Tibial nerve (tissue), 4 donors: ENCODE measurements around the gene TIGD4.

Source experiments
- EP300 ChIP-seq, 2 donors: sonication (generic); formaldehyde crosslinking; IDR thresholded peaks; one replicate each; pipeline ENCODE4 v1.6.1; 2017; ENCODE audit warnings: antibody characterized with exemption in 2 of 2, mild to moderate bottlenecking in 1 of 2
- TF ChIP-seq, protein P1 (sequence below), 5 experiments: fragments of 200-600 bp in 3 of 5; fragments of 450-650 bp in 2 of 5; sonication (generic) in 3 of 5; IDR thresholded peaks; one replicate each; pipeline ENCODE4 v1.5.1; 2016 to 2019; ENCODE audit warnings: antibody characterized with exemption in 5 of 5, mild to moderate bottlenecking in 3 of 5, moderate library complexity in 2 of 5

DNA sequence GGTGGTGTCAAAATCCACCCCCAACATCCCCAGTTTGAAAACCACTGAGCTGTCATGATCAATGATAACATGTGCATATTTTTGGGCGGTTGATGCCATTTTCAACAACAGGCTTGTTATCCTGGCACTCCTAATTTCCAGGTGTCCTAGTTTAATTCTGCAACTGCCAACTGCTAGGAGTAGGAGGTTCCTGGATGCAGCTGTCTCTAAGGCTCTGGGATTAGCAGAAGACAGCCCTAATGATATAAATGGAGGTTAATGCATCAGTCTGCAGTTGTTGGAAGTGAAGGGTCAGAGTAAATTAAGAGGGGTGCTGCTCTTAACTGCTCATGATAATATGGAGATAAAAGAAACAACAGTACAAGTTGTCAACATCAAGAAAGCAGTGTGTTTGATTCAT, 24.0 kb upstream of the TIGD4 start:
- TF ChIP-seq, protein P1, sequence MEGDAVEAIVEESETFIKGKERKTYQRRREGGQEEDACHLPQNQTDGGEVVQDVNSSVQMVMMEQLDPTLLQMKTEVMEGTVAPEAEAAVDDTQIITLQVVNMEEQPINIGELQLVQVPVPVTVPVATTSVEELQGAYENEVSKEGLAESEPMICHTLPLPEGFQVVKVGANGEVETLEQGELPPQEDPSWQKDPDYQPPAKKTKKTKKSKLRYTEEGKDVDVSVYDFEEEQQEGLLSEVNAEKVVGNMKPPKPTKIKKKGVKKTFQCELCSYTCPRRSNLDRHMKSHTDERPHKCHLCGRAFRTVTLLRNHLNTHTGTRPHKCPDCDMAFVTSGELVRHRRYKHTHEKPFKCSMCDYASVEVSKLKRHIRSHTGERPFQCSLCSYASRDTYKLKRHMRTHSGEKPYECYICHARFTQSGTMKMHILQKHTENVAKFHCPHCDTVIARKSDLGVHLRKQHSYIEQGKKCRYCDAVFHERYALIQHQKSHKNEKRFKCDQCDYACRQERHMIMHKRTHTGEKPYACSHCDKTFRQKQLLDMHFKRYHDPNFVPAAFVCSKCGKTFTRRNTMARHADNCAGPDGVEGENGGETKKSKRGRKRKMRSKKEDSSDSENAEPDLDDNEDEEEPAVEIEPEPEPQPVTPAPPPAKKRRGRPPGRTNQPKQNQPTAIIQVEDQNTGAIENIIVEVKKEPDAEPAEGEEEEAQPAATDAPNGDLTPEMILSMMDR (IDR thresholded peaks at IDR 0.05), result no peak
- TF ChIP-seq EP300 (IDR thresholded peaks at IDR 0.05), result no peak
